PC-3 (cell line): Measurements from ENCODE around the gene KLKB1.

Experiments
- CTCF ChIP-seq: fragments of 300-600 bp; sonication (generic); conservative IDR thresholded peaks from 2 replicates; pipeline ENCODE4 v1.5.1; 2017; ENCODE audit warnings: antibody characterized with exemption, low read depth, mild to moderate bottlenecking, low read length
- EZH2 ChIP-seq: fragments of 300-600 bp; sonication (generic); IDR thresholded peaks from one replicate; pipeline ENCODE4 v1.6.1; 2017; ENCODE audit warnings: antibody characterized with exemption, mild to moderate bottlenecking, low read length; ENCODE audit not compliant: unreplicated experiment

GRCh38 chr4:186227221-186227620 lies at the start of gene KLKB1:
- TF ChIP-seq CTCF (no peak), EZH2 (no peak)
